GM12874 (cell line): ENCODE results near the gene PSEN1.

Source experiments
- TF ChIP-seq, protein P1 (sequence below): IDR thresholded peaks from 2 replicates; pipeline ENCODE4 v1.5.1; 2011; ENCODE audit warnings: low read depth, mild to moderate bottlenecking, control low read depth, low read length, moderate library complexity; ENCODE audit not compliant: insufficient read depth

The PSEN1 gene

DNA sequence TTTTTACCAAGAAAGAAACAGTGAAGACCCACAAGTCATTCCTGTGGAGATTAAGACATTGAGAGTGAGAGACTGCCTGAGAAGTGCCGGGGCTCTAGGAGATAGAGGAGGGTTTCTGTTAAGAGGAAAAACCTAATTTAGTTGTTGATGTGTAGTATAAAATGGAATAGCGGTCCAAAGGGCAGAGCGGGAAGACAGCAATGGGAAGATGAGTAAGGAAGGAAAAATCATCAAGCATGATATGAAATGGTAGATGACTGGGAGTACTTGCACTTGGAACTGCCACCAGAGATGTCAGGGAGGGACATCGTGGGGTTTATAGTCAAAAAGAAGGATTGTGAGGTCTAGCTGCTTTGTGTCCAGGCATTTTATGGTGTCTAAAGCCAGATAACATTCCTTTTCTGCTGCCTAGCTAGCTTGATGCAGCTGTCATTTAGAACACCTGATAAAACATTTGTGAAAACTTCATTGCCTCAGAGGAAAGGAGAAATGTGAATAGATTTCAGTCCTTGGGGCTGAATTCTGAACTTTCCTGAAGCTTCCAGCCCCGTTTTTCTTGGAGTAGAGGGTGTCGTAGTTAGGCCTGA lies 20.1 kb upstream of the PSEN1 start:
- TF ChIP-seq, protein P1, sequence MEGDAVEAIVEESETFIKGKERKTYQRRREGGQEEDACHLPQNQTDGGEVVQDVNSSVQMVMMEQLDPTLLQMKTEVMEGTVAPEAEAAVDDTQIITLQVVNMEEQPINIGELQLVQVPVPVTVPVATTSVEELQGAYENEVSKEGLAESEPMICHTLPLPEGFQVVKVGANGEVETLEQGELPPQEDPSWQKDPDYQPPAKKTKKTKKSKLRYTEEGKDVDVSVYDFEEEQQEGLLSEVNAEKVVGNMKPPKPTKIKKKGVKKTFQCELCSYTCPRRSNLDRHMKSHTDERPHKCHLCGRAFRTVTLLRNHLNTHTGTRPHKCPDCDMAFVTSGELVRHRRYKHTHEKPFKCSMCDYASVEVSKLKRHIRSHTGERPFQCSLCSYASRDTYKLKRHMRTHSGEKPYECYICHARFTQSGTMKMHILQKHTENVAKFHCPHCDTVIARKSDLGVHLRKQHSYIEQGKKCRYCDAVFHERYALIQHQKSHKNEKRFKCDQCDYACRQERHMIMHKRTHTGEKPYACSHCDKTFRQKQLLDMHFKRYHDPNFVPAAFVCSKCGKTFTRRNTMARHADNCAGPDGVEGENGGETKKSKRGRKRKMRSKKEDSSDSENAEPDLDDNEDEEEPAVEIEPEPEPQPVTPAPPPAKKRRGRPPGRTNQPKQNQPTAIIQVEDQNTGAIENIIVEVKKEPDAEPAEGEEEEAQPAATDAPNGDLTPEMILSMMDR, result no peak

DNA sequence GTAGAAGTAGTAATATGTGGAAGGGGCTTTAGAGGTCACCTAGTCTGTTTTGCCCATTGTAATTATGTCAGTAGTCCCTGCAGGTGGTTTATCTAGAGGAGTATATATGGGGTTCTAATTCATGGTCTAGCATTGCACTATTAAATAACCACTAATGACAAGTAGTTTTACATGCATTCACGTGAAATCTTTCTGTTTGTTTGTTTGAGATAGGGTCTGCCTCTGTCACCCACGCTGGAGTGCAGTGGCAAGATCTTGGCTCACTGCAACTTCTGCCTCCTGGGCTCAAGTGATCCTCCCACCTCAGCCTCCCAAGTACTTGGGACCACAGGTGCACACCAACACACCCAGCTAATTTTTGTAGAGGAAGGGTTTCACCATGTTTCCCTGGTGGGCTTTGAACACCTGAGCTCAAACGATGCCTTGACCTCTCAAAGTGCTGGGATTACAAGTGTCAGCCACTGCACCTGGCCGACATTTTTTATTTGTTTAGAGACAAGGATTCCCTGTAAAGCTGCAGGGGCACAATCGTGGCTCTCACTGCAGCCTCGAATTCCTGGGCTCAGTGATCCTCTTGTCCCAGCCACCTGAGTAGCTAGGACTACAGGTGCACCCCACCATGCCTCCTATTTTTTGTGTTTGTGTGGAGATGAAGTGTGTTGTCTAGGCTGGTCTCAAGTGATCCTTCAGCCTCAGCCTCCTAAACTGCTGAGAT lies 12.0 kb upstream of the PSEN1 start:
- TF ChIP-seq, protein P1, result no peak

DNA sequence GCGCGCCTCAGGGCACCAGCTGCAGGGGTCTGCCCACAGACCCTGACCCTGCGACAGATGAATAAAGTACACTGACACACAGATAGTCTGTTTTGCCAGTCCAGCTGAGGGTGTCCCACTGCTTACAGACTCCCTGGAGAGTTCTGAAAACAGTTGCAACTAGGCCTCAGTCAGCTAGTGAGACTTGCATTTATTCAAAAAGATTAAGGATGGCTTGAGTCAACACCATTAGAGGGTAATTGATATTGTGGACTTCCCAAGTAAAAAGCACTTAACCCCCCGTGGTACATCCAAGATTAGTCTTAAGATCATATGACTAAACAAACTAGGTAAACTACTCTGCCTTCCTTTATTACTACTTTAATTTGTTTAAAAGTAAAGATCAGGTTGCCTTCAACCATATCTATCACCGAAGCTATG lies 11.1 kb upstream of the PSEN1 start:
- TF ChIP-seq, protein P1, result no peak

DNA sequence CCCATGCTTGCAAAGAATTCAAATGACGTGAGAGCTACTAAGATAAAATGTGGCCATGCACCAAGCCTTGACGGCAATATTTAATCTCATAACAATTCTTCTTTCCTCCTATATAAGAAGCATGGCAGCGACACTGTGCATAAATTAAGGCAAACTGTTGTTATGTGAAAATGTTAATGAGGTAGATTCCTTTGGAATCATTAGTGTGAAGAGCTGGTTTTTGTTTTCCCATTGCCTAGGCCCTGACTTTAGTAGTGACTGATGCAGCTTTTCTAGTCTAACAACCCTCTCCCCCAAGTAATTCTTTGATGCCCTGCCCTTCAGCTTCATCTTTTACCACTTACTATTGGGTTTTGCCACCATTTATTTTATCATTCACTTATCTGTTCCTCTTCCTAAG lies 10.6 kb upstream of the PSEN1 start:
- TF ChIP-seq, protein P1, result no peak

DNA sequence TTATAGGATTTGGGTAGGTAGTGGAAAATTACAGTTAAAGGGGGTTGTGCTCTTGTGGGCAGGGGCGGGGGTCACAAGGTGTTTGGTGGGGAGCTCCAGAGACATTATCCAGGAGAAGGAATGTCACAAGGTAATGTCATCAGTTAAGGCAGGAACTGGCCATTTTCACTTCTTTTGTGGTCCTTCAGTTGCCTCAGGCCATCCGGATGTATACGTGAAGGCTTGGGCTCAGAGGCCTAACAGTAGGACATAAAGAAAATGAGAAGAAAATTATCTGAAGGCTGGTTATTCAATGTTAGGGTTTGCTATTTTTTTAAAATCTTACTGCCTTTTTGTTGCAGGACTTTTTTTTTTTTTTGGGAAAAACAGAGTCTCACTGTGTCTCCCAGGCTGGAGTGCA lies 2.5 kb upstream of the PSEN1 start:
- TF ChIP-seq, protein P1, result no peak

DNA sequence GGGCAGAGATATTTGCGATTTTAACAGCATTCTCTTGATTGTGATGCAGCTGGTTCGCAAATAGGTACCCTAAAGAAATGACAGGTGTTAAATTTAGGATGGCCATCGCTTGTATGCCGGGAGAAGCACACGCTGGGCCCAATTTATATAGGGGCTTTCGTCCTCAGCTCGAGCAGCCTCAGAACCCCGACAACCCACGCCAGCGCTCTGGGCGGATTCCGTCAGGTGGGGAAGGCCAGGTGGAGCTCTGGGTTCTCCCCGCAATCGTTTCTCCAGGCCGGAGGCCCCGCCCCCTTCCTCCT lies 271 bp upstream of the PSEN1 start:
- TF ChIP-seq, protein P1, result no peak

DNA sequence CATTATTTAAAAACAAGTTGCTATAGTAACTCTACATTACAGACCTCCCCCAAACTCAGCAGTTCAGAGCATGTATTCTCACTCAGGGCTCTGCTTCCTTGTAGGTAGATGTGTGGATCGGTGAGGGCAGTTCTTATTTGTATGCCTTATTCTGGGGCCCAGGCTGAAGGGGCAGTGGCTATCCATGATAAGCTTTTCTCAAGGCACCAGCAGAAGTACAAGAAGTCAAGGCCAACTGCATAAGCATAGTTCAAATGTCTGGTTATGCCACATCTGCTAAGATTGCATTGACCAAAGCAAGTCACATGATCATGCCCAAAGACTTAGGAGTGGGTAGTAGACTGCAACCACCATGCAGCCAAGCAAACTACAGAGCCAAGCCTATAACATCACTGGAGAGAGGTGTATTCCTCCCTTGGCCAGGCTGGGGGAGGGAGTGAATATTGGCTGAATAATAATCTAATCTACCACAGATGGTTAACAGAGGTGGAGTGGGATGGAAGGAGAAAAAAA lies 4.6 kb downstream of the PSEN1 start:
- TF ChIP-seq, protein P1, result no peak
